HG03066 (cell line): ENCODE measurements around the gene CLDN7.

Source experiments
- ATAC-seq: cut with Tn5 transposase; IDR thresholded peaks from one replicate; pipeline ENCODE4 v1.9.1; 2021; ENCODE audit warnings: low read depth; ENCODE audit not compliant: unreplicated experiment

The CLDN7 gene

GRCh38 chr17:7221278-7222092 is 40.8 kb downstream of the CLDN7 start:
- no peak for ATAC-seq

GRCh38 chr17:7220593-7221277 is 41.5 kb downstream of the CLDN7 start:
- ATAC-seq: no peak

DNA sequence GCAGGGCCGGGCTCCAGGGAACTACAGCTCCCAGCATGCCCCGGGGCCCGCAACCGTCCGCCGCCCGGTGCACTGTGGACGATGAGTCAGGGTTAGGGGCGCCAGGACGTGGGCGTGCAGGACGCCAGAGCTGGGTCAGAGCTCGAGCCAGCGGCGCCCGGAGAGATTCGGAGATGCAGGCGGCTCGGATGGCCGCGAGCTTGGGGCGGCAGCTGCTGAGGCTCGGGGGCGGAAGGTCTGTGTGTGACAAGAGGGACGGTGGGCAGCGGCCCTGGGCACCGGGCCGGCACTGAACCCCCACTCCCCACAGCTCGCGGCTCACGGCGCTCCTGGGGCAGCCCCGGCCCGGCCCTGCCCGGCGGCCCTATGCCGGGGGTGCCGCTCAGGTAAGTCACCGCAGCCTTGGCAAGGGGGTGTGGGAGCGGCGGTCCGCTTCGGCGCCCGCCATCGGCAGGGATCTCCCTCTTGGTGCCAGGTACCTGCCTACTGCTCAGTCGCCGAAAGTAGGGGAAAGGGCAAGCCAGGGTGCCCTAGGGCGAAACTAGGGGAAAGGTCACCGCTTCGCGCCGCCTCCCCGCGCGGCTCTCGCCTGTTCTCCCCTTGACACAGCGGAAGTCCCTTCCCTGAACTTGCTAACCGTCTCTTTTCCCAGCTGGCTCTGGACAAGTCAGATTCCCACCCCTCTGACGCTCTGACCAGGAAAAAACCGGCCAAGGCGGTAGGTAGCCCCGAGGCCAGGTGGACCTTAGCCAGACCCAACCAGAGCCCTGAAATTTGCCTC is 42.3 kb downstream of the CLDN7 start, which contains the start of the genes ACADVL and DLG4:
Gene ACADVL (plus strand): TSS at position 127 of the 781 bp plus-strand sequence. CDS start 47 bp downstream, at position 174.
Gene DLG4 (minus strand): TSS at position 25 of the 781 bp plus-strand sequence.
- ATAC-seq: no peak

GRCh38 chr17:7219229-7219811 is 43.0 kb downstream of the CLDN7 start:
- ATAC-seq: no peak

GRCh38 chr17:7218758-7219157 is 43.5 kb downstream of the CLDN7 start:
- no peak for ATAC-seq

- ATAC-seq: no peak
These were observed 44.1 kb downstream of the CLDN7 start for GRCh38 chr17:7218166-7218565.

DNA sequence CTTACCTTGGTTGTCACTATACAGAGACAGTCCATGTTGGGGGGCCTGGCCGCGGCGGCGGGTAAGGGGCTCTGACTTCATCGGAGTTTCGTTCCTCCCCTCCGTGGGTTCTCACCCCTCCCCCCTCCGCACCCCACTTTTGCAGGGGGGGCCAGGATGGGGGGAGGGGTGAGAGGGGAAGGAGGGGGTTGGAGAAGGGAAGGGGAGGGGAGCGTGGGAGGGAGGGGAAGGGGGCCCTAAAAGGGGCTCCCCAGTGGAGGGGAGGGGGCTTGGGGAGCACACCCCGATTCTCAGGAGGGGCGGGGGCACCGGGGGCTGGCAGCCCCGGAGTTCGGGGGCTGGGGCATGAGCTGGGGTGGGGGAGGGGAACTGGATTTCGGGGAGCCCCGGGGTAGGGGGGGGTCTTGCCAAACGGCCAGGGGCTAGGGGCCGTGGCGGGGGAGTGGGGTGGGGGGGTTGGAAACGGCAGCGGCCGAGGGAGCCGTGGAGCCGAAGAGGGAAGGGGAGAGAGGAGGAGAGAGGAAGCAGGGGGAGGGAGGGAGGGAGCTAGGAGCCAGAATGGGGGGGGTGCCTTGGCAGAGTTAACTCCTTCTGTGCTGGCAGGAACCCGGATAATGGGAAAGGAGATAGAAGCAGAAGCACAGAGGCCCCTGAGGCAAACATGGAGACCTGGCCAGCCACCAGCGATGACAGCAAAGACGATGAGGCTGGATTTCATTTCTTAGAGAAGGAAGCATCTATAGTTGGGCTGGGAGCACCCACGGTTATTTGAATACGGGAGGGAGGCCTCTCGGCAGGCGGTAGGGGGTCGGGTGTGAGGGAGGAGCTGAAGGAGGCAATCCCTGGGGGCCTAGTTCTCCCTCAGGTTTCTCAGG is 44.9 kb downstream of the CLDN7 start:
- no peak for ATAC-seq

GRCh38 chr17:7216242-7217112 is 45.8 kb downstream of the CLDN7 start:
- no peak for ATAC-seq

DNA sequence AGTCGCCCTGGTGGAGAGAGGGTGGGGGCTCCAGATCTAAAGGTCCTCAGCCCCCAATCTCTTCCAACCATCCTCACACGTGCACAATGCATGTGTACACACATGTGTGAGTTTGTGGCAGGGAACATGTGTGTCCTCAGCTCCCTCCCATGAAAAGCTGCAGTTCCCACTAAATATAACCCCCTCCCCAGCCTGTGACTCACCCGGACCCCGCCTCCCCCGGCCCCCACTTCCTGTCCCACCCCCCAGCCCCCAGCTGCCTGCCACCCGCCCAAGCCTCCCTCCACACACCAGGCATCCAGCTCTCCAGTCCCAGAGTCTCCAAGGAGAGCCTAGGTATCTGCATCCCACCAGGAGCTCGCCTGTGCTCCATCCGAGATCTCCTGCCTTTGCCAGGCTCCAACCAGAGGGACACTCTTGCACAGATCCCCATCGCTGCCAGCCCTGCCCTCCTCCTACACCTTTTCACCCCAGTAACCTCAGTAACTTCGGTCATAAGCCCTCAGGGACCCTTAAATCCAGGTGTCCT is 46.6 kb downstream of the CLDN7 start:
- ATAC-seq: no peak

- ATAC-seq: no peak
These were observed 47.1 kb downstream of the CLDN7 start for GRCh38 chr17:7215136-7215638.

DNA sequence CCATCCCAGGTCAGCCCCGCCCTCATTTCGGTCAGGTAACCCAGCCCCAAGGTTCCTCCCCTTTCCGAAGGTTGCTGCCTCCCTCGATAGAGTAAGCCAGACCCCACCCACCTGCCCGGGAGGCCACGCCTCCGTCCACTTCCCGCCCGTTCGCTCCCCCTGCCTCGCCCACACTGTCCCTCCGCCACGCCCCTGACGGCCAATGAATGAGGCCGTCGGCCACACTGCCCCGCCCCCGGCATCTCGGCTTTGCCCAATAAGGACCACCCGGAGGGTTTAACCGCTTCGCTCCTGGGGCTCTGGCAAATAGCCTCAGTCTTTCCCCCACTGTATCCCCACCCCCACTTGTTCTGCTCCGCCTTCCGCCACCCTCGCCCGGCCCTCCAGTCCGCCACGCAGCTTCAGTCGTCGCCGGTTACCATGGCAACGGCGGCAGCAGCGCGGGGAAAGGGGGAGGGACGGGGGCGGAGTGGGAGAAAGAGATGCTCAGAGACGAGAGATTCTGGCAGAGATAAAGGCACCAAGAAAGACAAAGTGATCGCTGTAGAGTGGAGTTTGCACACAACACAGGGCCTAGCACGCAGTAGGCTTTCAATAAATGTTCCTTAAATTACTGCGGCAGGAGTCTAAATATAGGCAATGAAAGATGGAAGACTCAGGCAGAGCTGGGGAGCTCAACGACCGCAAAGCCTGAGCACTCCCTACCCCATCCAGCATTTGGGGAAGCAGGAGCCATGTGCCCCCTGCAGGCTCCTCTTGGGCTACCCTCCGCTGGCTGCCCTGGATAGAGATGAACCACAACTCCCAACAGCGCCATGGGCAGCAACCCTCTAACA is 47.8 kb downstream of the CLDN7 start:
- ATAC-seq: peak; percentile 76

- no peak for ATAC-seq
These were observed 48.4 kb downstream of the CLDN7 start for GRCh38 chr17:7213895-7214299.

GRCh38 chr17:7211491-7212273 is 50.6 kb downstream of the CLDN7 start:
- no peak for ATAC-seq
